Stimulated activated naive CD4-positive, alpha-beta T cell (primary cell): Measurements from ENCODE around the gene MS4A15.
"Not testable (repeated sequence)": the region's sequence is repeated elsewhere in the genome, so short reads cannot be mapped to it uniquely, and the experiment has no call there.

Source experiments
- DNase-seq, 6 experiments: peaks; one replicate each; lab custom pipeline; 2025; lab: John Stamatoyannopoulos, UW

MS4A15 gene

GRCh38 chr11:60756307-60757032 lies at the start of gene MS4A15:
Gene MS4A15, plus strand, starts transcription at chr11:60756867. Its CDS starts 6,867 bp downstream, at chr11:60763734.
- DNase-seq, result no peak

DNA sequence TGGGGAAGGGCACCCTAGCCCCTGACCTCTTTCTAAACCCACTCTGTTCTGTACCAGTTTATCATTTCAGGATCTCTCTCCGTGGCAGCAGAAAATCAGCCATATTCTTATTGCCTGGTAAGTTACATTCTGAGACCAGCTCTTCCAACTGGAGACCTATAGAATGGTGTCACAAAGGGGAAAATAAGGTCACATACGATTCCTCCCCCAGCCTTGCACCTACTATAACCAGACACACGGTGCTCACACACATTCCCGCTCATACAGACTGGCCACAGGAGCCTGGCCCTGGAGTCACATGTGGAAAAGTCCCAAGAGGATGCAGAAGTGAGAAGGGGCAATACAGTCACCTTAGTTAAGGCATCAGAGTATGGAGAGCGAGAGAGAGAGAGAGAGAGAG lies 49.7 kb upstream of the MS4A15 start:
- DNase-seq, result no peak

- DNase-seq, result no peak
Measured at GRCh38 chr11:60710482-60710881, 46.2 kb upstream of the MS4A15 start.

GRCh38 chr11:60711276-60711675 lies 45.4 kb upstream of the MS4A15 start:
- no peak for DNase-seq

DNA sequence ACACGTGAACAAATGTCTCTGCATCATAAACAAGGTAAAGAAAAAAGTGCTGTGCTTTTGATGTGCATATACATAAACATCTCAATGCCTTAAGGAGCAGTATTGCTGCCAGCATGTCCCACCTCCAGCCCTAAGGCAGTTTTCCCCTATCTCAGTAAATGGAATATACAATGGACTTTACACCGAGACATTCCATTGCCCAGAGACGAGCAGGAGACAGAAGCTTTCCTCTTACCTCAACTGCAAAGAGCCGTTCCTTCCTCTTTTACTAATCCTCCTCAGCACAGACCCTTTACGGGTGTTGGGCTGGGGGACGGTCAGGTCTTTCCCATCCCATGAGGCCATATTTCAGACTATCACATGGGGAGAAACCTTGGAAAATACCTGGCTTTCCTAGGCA lies 43.2 kb upstream of the MS4A15 start:
- DNase-seq, result not testable (repeated sequence)

GRCh38 chr11:60717956-60718355 lies 38.7 kb upstream of the MS4A15 start:
- no peak for DNase-seq

DNA sequence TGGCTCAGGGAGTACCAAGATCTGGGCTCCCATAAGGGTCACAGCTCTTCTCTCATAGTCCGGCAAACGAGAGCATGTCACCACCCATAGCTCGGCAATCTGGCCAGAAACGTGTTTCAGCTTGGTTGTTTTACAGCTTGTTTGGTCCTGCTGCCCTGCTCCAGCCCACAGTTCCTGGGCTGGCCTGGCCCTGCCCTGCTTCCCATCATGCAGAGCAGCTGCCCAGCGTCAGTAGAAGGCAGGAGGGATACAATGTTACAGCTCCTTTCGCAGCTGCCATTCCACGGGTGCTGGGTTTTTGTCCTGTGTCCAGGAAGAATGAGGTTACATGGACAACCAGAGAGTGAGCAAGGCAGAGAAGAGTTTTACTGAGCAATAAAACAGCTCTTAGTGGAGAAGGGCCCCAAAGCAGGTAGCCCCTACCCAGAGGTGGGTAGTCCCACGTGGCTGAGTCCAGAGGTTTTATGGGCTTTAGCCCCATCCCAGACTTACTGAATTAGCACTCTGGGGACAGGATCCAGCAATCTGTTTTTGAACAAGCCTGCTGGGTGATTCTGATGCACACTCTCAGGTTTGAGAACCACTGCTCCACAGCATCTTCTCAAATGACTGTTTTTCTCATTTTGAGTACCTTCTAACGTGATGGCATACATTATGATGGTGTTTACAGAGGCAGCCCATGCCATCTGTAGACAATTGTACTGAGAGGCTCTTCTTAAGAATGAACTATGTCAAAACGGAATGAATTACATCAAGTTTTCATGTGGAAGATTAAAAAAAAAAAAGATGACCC lies 37.9 kb upstream of the MS4A15 start:
- no peak for DNase-seq

DNA sequence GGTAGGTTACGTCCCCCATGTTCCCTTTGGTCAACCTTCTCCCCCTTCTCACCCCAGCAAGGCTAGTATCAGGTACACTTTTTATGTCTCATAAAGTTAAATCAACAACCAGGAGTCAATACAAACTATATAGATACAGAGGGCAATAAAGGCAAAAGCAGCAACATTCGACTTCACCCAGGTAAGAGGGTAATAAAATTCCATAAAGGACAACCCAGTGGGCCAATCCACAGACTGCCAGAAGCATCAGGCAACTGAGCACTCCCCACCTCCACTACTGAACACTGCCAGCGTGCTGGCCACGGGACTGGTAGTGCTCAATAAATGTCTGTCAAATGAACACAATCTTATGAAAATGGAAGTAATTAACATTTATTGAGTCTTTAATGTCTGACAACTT lies 37.3 kb upstream of the MS4A15 start:
- DNase-seq, result no peak

DNA sequence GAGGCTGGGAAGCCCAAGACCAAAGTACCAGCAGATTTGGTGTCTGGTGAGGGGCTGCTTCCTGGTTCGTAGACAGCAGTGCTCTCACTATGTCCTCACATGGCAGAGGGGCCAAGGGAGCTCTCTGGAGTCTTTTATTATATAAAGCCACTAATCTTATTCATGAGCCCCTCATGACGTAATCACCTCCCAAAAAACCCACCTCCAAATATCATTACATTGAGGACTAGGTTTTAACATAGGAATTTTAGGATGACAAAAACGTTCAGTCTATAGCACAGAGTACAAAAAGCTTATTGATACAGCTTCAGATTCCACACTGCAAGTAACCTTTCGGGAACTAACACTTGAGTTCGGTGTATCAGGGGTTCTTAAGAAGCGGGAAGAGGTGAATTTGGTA lies 36.2 kb upstream of the MS4A15 start:
- DNase-seq, result no peak

- DNase-seq, result no peak
Measured at GRCh38 chr11:60724420-60724819, 32.2 kb upstream of the MS4A15 start, which contains the start of gene MS4A18. Gene MS4A18, plus strand, starts transcription at chr11:60724720.

- no peak for DNase-seq
Measured at GRCh38 chr11:60725592-60725991, 31.1 kb upstream of the MS4A15 start.

GRCh38 chr11:60731586-60731985 lies 25.1 kb upstream of the MS4A15 start:
- DNase-seq, result no peak

DNA sequence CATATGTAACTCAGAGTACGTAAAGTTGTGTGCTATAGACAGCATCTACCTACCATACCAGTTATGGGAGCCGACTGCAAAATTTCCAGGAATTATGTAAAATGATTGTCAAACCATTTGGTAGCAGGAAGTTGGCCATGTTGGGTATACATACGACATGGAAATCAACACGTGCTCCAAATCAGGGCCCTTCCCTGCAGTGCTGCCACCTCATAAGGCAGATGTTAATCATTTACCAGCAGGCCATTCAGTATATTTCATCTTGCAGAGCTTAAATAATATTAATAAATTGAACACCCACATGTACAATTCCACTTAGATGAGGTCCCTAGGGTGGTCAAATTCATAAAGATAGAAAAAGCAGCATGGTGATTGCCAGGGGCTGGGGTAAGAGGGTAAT lies 22.4 kb upstream of the MS4A15 start:
- DNase-seq, result no peak

- DNase-seq, result no peak
Measured at GRCh38 chr11:60739114-60739513, 17.6 kb upstream of the MS4A15 start.

GRCh38 chr11:60740573-60740972 lies 16.1 kb upstream of the MS4A15 start:
- no peak for DNase-seq

DNA sequence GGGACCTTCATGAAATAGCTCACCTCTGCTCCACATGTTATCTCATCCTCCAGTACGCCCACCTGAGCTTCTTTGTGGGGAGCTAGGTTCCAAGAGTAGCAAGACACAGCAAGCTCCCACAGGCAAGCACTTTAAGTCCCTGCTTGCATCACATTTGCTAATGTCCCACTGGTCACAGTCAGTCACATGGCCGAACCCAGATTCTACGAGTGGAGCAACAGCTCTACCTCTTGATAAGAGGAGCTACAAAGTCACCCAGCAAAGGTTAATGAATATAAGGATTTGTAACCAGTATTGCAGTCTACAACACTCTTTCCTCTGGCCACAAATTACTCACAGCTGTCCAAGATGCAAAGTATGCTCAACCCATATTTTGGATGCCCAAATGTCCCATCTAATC lies 15.2 kb upstream of the MS4A15 start:
- DNase-seq, result no peak

- no peak for DNase-seq
Measured at GRCh38 chr11:60743058-60743457, 13.6 kb upstream of the MS4A15 start.

GRCh38 chr11:60744114-60744513 lies 12.6 kb upstream of the MS4A15 start:
- DNase-seq, result no peak

DNA sequence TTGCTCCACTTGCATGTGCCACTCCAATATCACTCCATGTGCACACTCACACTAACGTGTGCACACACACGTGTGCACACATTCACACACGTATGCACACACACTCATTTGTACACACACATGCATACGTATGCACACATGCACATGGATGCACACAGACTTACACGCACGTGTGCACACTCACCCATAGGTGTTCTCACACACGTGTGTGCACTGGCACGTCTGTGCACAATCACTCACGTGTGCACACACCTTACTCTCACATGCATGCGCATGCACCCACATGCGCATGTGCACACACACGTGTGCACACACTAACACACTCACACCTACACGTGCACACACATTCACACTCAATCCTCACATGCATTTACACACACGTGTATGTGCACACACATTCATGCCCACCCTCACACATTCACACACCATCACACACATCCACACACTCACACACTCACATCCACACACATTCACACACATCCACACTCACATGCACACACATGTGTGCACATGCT lies 9.3 kb upstream of the MS4A15 start:
- DNase-seq, result no peak

GRCh38 chr11:60748225-60748624 lies 8.4 kb upstream of the MS4A15 start:
- DNase-seq, result no peak

DNA sequence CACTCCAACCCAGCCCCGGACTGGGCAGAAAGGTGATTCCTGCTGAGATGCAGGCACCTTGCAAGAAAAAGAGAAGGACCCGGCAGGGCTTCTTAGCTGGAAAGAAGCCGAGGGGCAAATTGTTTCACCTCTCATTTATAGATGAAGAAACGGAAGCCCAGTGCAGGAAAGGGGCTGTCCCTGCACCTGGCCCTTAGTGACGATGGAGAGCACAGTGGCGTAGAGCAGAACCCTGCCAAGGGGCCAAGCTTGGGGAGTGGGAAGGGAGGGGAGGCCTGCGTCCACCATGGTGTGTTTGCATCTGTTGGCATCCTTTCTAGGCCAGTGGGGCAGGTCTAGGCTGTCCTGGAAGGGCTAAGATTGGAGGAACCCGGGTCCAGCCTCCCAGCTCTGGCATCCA lies 7.8 kb upstream of the MS4A15 start:
- no peak for DNase-seq

GRCh38 chr11:60750911-60751310 lies 5.8 kb upstream of the MS4A15 start:
- DNase-seq, result no peak

GRCh38 chr11:60753309-60753708 lies 3.4 kb upstream of the MS4A15 start:
- no peak for DNase-seq
